Measurements from ENCODE around the gene NAA15. TPM values are rescaled to one million over a fixed set of nuclear protein-coding genes. Genes with fewer than 3 reads are reported as not detected.

Gene NAA15
- total and polyA plus RNA-seq, 2 of the 8 experiments (the other 6 are each of a cell fraction or from before 2014, with no cell fraction given), result 9.7 to 124 TPM

DNA sequence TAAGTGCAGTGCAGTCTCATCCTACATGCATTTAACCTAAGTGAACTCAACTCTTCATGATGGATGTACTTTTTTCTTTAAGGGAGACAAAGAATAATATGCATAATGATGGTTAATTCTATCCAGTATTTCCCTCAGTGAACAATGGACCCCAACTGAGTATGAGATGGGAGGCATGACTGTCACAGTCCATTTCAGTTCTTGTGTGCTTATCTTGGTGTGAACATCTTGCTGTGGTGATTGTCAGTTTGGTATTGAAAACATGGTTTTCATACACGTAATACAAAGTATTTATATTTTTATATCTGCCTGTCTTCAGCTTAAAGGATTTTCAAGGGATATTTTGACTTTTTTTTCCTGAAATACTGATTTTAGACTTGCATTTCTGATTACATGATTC lies 72.9 kb downstream of the NAA15 start (continued):
- TF ChIP-seq, protein P1, sequence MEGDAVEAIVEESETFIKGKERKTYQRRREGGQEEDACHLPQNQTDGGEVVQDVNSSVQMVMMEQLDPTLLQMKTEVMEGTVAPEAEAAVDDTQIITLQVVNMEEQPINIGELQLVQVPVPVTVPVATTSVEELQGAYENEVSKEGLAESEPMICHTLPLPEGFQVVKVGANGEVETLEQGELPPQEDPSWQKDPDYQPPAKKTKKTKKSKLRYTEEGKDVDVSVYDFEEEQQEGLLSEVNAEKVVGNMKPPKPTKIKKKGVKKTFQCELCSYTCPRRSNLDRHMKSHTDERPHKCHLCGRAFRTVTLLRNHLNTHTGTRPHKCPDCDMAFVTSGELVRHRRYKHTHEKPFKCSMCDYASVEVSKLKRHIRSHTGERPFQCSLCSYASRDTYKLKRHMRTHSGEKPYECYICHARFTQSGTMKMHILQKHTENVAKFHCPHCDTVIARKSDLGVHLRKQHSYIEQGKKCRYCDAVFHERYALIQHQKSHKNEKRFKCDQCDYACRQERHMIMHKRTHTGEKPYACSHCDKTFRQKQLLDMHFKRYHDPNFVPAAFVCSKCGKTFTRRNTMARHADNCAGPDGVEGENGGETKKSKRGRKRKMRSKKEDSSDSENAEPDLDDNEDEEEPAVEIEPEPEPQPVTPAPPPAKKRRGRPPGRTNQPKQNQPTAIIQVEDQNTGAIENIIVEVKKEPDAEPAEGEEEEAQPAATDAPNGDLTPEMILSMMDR (IDR thresholded peaks at IDR 0.05; ENCODE audit: control extremely low read depth in 1 of 3, insufficient read depth in 1 of 3, low read depth in 1 of 3, low read length in 3 of 3), result no peak
- TF ChIP-seq EZH2 (IDR thresholded peaks at IDR 0.05; ENCODE audit: low read depth, low read length, severe bottlenecking), result no peak
- TF ChIP-seq SUZ12 (IDR thresholded peaks at IDR 0.05; ENCODE audit: low read length), result no peak
- TF ChIP-seq SIX5 (IDR thresholded peaks at IDR 0.05; ENCODE audit: low read depth, low read length), result no peak
- no peak for TF ChIP-seq TAF1 (IDR thresholded peaks at IDR 0.05; ENCODE audit: low read depth, low read length)

Data from H1 (cell line).